ENCODE results near the gene WWC2. TPM values are rescaled to one million over a fixed set of nuclear protein-coding genes. Genes with fewer than 3 reads are reported as not detected.

WWC2 gene
- total and polyA plus RNA-seq, 5 donors from 2014 or later, result 0.14 to 0.51 (median 0.27) TPM; not detected in 1

- no peaks in the 10 kb centered on the region for H3K27me3 ChIP-seq (ENCODE audit: control insufficient read depth, insufficient read depth, low read length)
- ATAC-seq (ENCODE audit: low read depth in 2 of 2), result no peak
- H3K27me3 Mint-ChIP-seq, result peaks cover 6% of the 10 kb centered on the region
- no peaks in the 10 kb centered on the region for H3K4me1 ChIP-seq (ENCODE audit: control insufficient read depth, insufficient read depth, low read length, poor library complexity, severe bottlenecking)
- no peak overlapping the region for H3K4me3 ChIP-seq (ENCODE audit: low read depth, low read length)
- no peak overlapping the region for H3K4me3 Mint-ChIP-seq
- H3K36me3 ChIP-seq (ENCODE audit: control insufficient read depth, insufficient read depth, low read length), result no peaks in the 10 kb centered on the region
- no peak for DNase-seq
- H3K4me1 Mint-ChIP-seq, result no peaks in the 10 kb centered on the region
- no peaks in the 10 kb centered on the region for H3K36me3 Mint-ChIP-seq
- no peaks in the 10 kb centered on the region for H3K9me3 ChIP-seq (ENCODE audit: control insufficient read depth in 2 of 2, low read length in 2 of 2)
- no peak overlapping the region for H3K27ac ChIP-seq (ENCODE audit: insufficient read depth, low read length, poor library complexity, severe bottlenecking)
- H3K9me3 Mint-ChIP-seq, result peaks cover 0 to 2% (median 0%) of the 10 kb centered on the region in 7 donors
- H3K27ac Mint-ChIP-seq, result no peak overlapping the region
Measured at GRCh38 chr4:183220236-183220635, 121.2 kb downstream of the WWC2 start.

DNA sequence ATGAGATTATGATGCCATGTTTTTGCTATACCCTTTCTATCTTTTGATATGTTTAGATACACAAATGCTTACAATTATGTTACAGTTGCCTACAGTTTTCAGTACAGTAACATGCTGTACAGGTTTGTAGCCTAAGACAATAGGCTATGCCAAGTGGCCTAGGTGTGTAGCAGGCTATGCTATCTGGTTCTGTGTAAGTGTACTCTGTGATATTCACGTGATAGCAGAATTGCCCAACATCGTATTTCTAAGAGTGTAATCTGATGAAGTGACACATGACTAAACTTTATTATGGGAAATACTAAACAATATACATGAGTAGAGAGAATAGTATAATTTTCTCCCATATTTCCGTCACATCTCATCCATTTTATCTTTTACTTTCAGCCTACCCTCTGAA, 124.0 kb downstream of the WWC2 start:
- H3K36me3 Mint-ChIP-seq, result no peaks in the 10 kb centered on the region
- H3K4me1 ChIP-seq (ENCODE audit: control insufficient read depth, insufficient read depth, low read length, poor library complexity, severe bottlenecking), result no peaks in the 10 kb centered on the region
- ATAC-seq (ENCODE audit: low read depth in 2 of 2) (no peak), DNase-seq (no peak)
- H3K9me3 ChIP-seq (ENCODE audit: control insufficient read depth in 2 of 2, low read length in 2 of 2), result no peaks in the 10 kb centered on the region
- peaks cover 14% of the 10 kb centered on the region for H3K27me3 Mint-ChIP-seq
- no peak overlapping the region for H3K27ac ChIP-seq (ENCODE audit: insufficient read depth, low read length, poor library complexity, severe bottlenecking)
- no peaks in the 10 kb centered on the region for H3K36me3 ChIP-seq (ENCODE audit: control insufficient read depth, insufficient read depth, low read length)
- peaks cover 5% of the 10 kb centered on the region for H3K27me3 ChIP-seq (ENCODE audit: control insufficient read depth, insufficient read depth, low read length)
- H3K9me3 Mint-ChIP-seq, result peaks cover 0 to 2% (median 0%) of the 10 kb centered on the region in 7 donors
- no peaks in the 10 kb centered on the region for H3K4me1 Mint-ChIP-seq
- H3K4me3 ChIP-seq (ENCODE audit: low read depth, low read length), result no peak overlapping the region
- no peak overlapping the region for H3K4me3 Mint-ChIP-seq
- no peak overlapping the region for H3K27ac Mint-ChIP-seq

DNA sequence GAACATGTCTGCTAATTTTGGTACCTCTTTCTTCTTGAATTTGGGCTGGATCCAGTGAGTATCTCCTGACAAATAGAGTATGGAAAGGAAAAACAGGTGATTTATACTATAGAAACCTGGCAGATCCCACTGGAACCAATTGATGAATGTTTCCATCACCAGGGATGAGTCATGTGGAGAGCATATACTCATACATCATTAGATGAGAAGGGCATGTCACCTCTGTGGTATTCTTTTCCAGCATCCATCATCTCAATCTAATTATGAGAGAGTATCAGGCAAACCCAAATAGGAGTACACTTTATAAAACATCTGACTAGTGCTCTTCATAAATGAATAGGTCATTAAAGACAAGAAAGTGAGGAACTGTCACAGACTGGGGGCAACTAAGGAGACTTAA, 130.3 kb downstream of the WWC2 start:
- Histone ChIP-seq H3K36me3 (ENCODE audit: control insufficient read depth, insufficient read depth, low read length) (no peaks in the 10 kb centered on the region), H3K4me1 (ENCODE audit: control insufficient read depth, insufficient read depth, low read length, poor library complexity, severe bottlenecking) (no peaks in the 10 kb centered on the region), H3K27me3 (ENCODE audit: control insufficient read depth, insufficient read depth, low read length) (peaks cover 5% of the 10 kb centered on the region), H3K27ac (ENCODE audit: insufficient read depth, low read length, poor library complexity, severe bottlenecking) (no peak overlapping the region), H3K4me3 (ENCODE audit: low read depth, low read length) (no peak overlapping the region), H3K9me3 (ENCODE audit: control insufficient read depth in 2 of 2, low read length in 2 of 2) (no peaks in the 10 kb centered on the region)
- H3K4me3 Mint-ChIP-seq, result no peak overlapping the region
- no peak overlapping the region for H3K27ac Mint-ChIP-seq
- no peaks in the 10 kb centered on the region for H3K36me3 Mint-ChIP-seq
- DNase-seq, result no peak
- H3K27me3 Mint-ChIP-seq, result peaks cover 14% of the 10 kb centered on the region
- H3K4me1 Mint-ChIP-seq, result no peaks in the 10 kb centered on the region
- H3K9me3 Mint-ChIP-seq, result peaks cover 0 to 2% (median 0%) of the 10 kb centered on the region in 7 donors
- no peak for ATAC-seq (ENCODE audit: low read depth in 2 of 2)

- H3K9me3 ChIP-seq (ENCODE audit: control insufficient read depth in 2 of 2, low read length in 2 of 2), result no peaks in the 10 kb centered on the region
- Mint-ChIP-seq H3K27ac (no peak overlapping the region), H3K9me3 (peaks cover 0 to 4% (median 0%) of the 10 kb centered on the region in 7 donors), H3K4me1 (no peaks in the 10 kb centered on the region), H3K4me3 (no peak overlapping the region), H3K36me3 (no peaks in the 10 kb centered on the region), H3K27me3 (no peaks in the 10 kb centered on the region)
- DNase-seq, result no peak
- no peak overlapping the region for H3K27ac ChIP-seq (ENCODE audit: insufficient read depth, low read length, poor library complexity, severe bottlenecking)
- no peak overlapping the region for H3K4me3 ChIP-seq (ENCODE audit: low read depth, low read length)
- H3K36me3 ChIP-seq (ENCODE audit: control insufficient read depth, insufficient read depth, low read length), result no peaks in the 10 kb centered on the region
- no peaks in the 10 kb centered on the region for H3K27me3 ChIP-seq (ENCODE audit: control insufficient read depth, insufficient read depth, low read length)
- H3K4me1 ChIP-seq (ENCODE audit: control insufficient read depth, insufficient read depth, low read length, poor library complexity, severe bottlenecking), result no peaks in the 10 kb centered on the region
- no peak for ATAC-seq (ENCODE audit: low read depth in 2 of 2)
Measured at GRCh38 chr4:183240581-183241321, 141.7 kb downstream of the WWC2 start.

DNA sequence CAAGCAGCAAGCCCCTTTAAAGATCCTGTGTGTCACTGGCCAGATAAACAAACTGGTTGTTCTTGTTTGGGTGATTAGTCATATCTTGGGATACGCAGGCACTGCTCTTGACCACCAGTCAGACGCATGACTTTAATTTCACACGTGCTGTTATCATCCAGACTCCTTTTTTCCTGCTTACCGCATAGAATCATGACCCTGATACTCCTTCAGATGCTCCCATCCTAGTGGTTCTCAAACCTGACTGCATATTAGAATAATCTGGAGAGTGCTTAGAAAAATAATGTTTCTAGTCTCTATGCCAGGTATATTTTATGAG, 142.2 kb downstream of the WWC2 start:
- H3K27ac Mint-ChIP-seq, result no peak overlapping the region
- H3K36me3 Mint-ChIP-seq, result no peaks in the 10 kb centered on the region
- no peaks in the 10 kb centered on the region for H3K27me3 ChIP-seq (ENCODE audit: control insufficient read depth, insufficient read depth, low read length)
- H3K27ac ChIP-seq (ENCODE audit: insufficient read depth, low read length, poor library complexity, severe bottlenecking), result no peak overlapping the region
- no peak for ATAC-seq (ENCODE audit: low read depth in 2 of 2)
- no peaks in the 10 kb centered on the region for H3K4me1 Mint-ChIP-seq
- peaks cover 0 to 4% (median 0%) of the 10 kb centered on the region in 7 donors for H3K9me3 Mint-ChIP-seq
- H3K4me3 Mint-ChIP-seq, result no peak overlapping the region
- no peaks in the 10 kb centered on the region for H3K36me3 ChIP-seq (ENCODE audit: control insufficient read depth, insufficient read depth, low read length)
- H3K27me3 Mint-ChIP-seq, result no peaks in the 10 kb centered on the region
- no peaks in the 10 kb centered on the region for H3K9me3 ChIP-seq (ENCODE audit: control insufficient read depth in 2 of 2, low read length in 2 of 2)
- no peak for DNase-seq
- no peak overlapping the region for H3K4me3 ChIP-seq (ENCODE audit: low read depth, low read length)
- no peaks in the 10 kb centered on the region for H3K4me1 ChIP-seq (ENCODE audit: control insufficient read depth, insufficient read depth, low read length, poor library complexity, severe bottlenecking)

DNA sequence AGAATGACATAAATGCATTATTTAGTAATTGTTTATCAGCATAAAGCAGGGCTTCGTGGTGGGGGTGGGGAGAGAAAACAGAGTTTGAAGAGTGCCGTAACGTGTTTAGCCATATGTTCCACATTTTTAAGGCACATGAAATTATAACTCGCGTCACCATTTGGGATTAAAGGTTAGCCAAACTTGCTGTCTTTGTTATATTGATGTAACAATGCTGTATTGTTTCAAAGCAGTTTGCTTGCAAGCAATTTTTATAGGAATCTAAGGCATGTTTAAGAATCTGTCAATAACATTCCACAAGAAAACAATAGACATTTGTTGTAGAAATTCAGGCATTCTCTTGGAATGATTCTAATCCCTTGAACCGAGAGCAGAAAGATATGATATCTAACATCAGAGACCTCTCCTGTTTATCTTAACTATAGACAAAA, 142.7 kb downstream of the WWC2 start:
- H3K36me3 Mint-ChIP-seq, result no peaks in the 10 kb centered on the region

DNA sequence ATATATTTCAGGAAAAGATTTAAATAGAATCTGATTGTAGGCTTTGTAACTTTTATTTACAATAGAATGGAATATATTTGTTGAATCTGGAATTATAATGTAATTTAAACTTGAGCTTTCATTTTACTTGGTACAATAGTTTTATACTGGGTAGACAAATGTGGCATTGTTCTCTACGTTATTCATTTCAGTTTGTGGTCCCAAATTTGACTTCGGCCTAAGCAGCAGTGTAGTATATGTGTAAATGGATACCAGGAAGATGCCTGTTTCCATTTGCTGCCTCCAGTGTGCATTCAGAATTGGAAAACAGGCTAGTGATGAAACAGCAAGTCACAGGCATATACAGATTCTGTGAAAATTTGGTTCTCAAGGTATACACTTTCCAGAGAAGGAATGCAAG, 143.2 kb downstream of the WWC2 start:
- Mint-ChIP-seq H3K36me3 (no peaks in the 10 kb centered on the region), H3K27ac (no peak overlapping the region), H3K27me3 (no peaks in the 10 kb centered on the region), H3K4me3 (no peak overlapping the region), H3K9me3 (no peaks in the 10 kb centered on the region), H3K4me1 (no peaks in the 10 kb centered on the region)
- no peak for ATAC-seq (ENCODE audit: low read depth in 2 of 2)
- no peaks in the 10 kb centered on the region for H3K9me3 ChIP-seq (ENCODE audit: control insufficient read depth in 2 of 2, low read length in 2 of 2)
- no peaks in the 10 kb centered on the region for H3K4me1 ChIP-seq (ENCODE audit: control insufficient read depth, insufficient read depth, low read length, poor library complexity, severe bottlenecking)
- DNase-seq, result no peak
- no peak overlapping the region for H3K27ac ChIP-seq (ENCODE audit: insufficient read depth, low read length, poor library complexity, severe bottlenecking)
- no peak overlapping the region for H3K4me3 ChIP-seq (ENCODE audit: low read depth, low read length)
- H3K36me3 ChIP-seq (ENCODE audit: control insufficient read depth, insufficient read depth, low read length), result no peaks in the 10 kb centered on the region
- H3K27me3 ChIP-seq (ENCODE audit: control insufficient read depth, insufficient read depth, low read length), result no peaks in the 10 kb centered on the region

More for the DNA sequence above, 142.7 kb downstream of the WWC2 start:
- no peak overlapping the region for H3K4me3 Mint-ChIP-seq
- Histone ChIP-seq H3K4me1 (ENCODE audit: control insufficient read depth, insufficient read depth, low read length, poor library complexity, severe bottlenecking) (no peaks in the 10 kb centered on the region), H3K36me3 (ENCODE audit: control insufficient read depth, insufficient read depth, low read length) (no peaks in the 10 kb centered on the region), H3K9me3 (ENCODE audit: control insufficient read depth in 2 of 2, low read length in 2 of 2) (no peaks in the 10 kb centered on the region), H3K27ac (ENCODE audit: insufficient read depth, low read length, poor library complexity, severe bottlenecking) (no peak overlapping the region), H3K27me3 (ENCODE audit: control insufficient read depth, insufficient read depth, low read length) (no peaks in the 10 kb centered on the region), H3K4me3 (ENCODE audit: low read depth, low read length) (no peak overlapping the region)
- ATAC-seq (ENCODE audit: low read depth in 2 of 2) (no peak), DNase-seq (no peak)
- peaks cover 0 to 2% (median 0%) of the 10 kb centered on the region in 7 donors for H3K9me3 Mint-ChIP-seq
- H3K27me3 Mint-ChIP-seq, result no peaks in the 10 kb centered on the region
- H3K27ac Mint-ChIP-seq, result no peak overlapping the region
- H3K4me1 Mint-ChIP-seq, result no peaks in the 10 kb centered on the region

- no peaks in the 10 kb centered on the region for H3K9me3 Mint-ChIP-seq
- DNase-seq, result no peak
- Histone ChIP-seq H3K27ac (ENCODE audit: insufficient read depth, low read length, poor library complexity, severe bottlenecking) (no peak overlapping the region), H3K4me1 (ENCODE audit: control insufficient read depth, insufficient read depth, low read length, poor library complexity, severe bottlenecking) (no peaks in the 10 kb centered on the region), H3K4me3 (ENCODE audit: low read depth, low read length) (no peak overlapping the region), H3K9me3 (ENCODE audit: control insufficient read depth in 2 of 2, low read length in 2 of 2) (no peaks in the 10 kb centered on the region), H3K27me3 (ENCODE audit: control insufficient read depth, insufficient read depth, low read length) (no peaks in the 10 kb centered on the region), H3K36me3 (ENCODE audit: control insufficient read depth, insufficient read depth, low read length) (no peaks in the 10 kb centered on the region)
- H3K4me1 Mint-ChIP-seq, result no peaks in the 10 kb centered on the region
- no peak overlapping the region for H3K4me3 Mint-ChIP-seq
- no peak for ATAC-seq (ENCODE audit: low read depth in 2 of 2)
- peaks cover 4% of the 10 kb centered on the region for H3K27me3 Mint-ChIP-seq
- H3K36me3 Mint-ChIP-seq, result no peaks in the 10 kb centered on the region
- H3K27ac Mint-ChIP-seq, result no peak overlapping the region
Measured at GRCh38 chr4:183244019-183244418, 145.0 kb downstream of the WWC2 start.
